Measurements from ENCODE around the gene SUPT6H.

The SUPT6H gene

GRCh38 chr17:28705728-28706334, 43.8 kb downstream of the SUPT6H start:
- no peaks in the 10 kb centered on the region for H3K27me3 ChIP-seq (ENCODE audit: insufficient read depth, low read length)
- H3K9ac ChIP-seq (ENCODE audit: low read length): no peak overlapping the region
- peaks cover 28% of the 10 kb centered on the region for H3K36me3 ChIP-seq (ENCODE audit: insufficient read depth, low read length)
- H3F3A ChIP-seq (ENCODE audit: insufficient read depth, low read length): no peaks in the 10 kb centered on the region
- H3K79me2 ChIP-seq (ENCODE audit: insufficient read depth, low read length): no peaks in the 10 kb centered on the region
- H2AFZ ChIP-seq (ENCODE audit: low read length): no peak overlapping the region
- H3K9me3 ChIP-seq (ENCODE audit: low read length): no peaks in the 10 kb centered on the region
- no peak overlapping the region for H3K4me3 ChIP-seq (ENCODE audit: low read depth, low read length, poor library complexity, severe bottlenecking)
- no peak for TF ChIP-seq EZH2 (IDR thresholded peaks at IDR 0.05; ENCODE audit: borderline replicate concordance, low read length)
- TF ChIP-seq CTCF (IDR thresholded peaks at IDR 0.05; ENCODE audit: low read length): no peak
- H3K4me2 ChIP-seq (ENCODE audit: low read length): no peak overlapping the region
- no peak overlapping the region for H3K27ac ChIP-seq (ENCODE audit: low read depth, low read length, poor library complexity, severe bottlenecking)
- H3K4me1 ChIP-seq (ENCODE audit: insufficient read depth, low read length, severe bottlenecking): peaks cover 15% of the 10 kb centered on the region
- no peaks in the 10 kb centered on the region for H4K20me1 ChIP-seq (ENCODE audit: insufficient read depth, low read length)
- no peaks in the 10 kb centered on the region for H3K9me2 ChIP-seq (ENCODE audit: low read depth, low read length)

DNA sequence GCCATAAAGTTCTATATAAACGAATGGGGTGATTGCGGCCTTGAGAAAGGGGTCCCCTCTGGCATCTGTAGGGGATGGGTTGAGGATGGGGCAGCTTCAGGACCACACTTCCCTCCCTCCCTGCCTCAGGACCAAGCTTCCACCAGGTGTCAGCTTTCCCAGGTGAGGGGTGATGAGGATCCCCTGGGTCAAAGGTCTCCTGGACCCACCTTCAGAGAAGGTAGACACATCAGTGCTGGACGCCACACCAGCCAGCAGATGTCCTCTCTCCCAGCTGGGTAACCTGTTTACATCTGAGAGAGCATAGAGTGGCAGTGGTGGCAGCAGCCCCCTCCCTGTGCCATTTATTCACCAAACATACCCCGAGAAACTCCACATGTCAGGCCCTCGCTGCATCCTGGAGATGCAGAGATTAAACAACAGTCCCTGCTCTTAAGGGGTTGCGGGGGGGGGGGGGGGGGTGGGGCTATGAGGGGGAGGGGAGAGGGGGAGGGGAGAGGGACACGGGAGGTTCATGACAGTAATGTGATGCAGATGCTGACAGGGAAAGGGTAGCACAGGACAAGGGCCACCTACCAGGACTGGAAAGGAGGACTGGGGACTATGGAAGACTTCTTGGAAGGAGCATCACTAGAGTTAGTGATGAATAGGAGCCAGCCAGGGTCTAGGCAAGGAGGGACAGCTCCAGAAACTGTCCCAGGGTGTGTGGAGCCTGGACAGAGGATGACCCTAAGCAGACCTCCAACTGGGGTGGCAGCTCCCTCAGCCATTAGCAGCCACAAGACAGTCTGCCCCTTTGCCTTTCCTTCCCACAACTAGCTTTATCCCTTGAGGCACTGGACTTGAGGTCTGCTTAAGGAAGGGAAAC, 44.7 kb downstream of the SUPT6H start:
- H3K9me2 ChIP-seq (ENCODE audit: low read depth, low read length): no peaks in the 10 kb centered on the region
- H4K20me1 ChIP-seq (ENCODE audit: insufficient read depth, low read length): no peaks in the 10 kb centered on the region
- H3K79me2 ChIP-seq (ENCODE audit: insufficient read depth, low read length): no peaks in the 10 kb centered on the region
- H3K27ac ChIP-seq (ENCODE audit: low read depth, low read length, poor library complexity, severe bottlenecking): no peak overlapping the region
- no peaks in the 10 kb centered on the region for H3F3A ChIP-seq (ENCODE audit: insufficient read depth, low read length)
- H3K9me3 ChIP-seq (ENCODE audit: low read length): no peaks in the 10 kb centered on the region
- TF ChIP-seq CTCF (IDR thresholded peaks at IDR 0.05; ENCODE audit: low read length) (no peak), EZH2 (IDR thresholded peaks at IDR 0.05; ENCODE audit: borderline replicate concordance, low read length) (no peak)
- no peak overlapping the region for H3K4me2 ChIP-seq (ENCODE audit: low read length)
- H3K4me3 ChIP-seq (ENCODE audit: low read depth, low read length, poor library complexity, severe bottlenecking): no peak overlapping the region
- H3K4me1 ChIP-seq (ENCODE audit: insufficient read depth, low read length, severe bottlenecking): peaks cover 19% of the 10 kb centered on the region
- peaks cover 19% of the 10 kb centered on the region for H3K36me3 ChIP-seq (ENCODE audit: insufficient read depth, low read length)
- no peak overlapping the region for H2AFZ ChIP-seq (ENCODE audit: low read length)
- H3K27me3 ChIP-seq (ENCODE audit: insufficient read depth, low read length): no peaks in the 10 kb centered on the region
- no peak overlapping the region for H3K9ac ChIP-seq (ENCODE audit: low read length)

DNA sequence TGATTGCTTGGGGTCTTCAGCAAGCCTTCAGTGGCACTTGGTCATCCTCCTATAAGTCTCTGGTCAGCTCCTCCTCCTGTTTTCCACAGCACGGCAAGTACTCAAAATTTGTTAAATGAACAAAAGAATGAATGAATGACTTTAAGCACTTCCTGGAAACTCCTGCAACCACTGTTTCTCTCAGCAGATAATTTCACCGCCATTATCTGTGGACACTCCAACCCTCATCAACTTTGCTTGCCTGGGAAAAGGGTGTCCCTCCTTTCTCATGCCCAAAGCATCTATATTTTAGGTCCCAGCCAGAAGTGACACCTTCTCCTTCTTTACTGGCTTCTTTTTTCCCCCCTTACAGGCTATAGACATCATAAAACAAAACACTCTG, 45.3 kb downstream of the SUPT6H start:
- no peaks in the 10 kb centered on the region for H3K9me2 ChIP-seq (ENCODE audit: low read depth, low read length)
- no peaks in the 10 kb centered on the region for H4K20me1 ChIP-seq (ENCODE audit: insufficient read depth, low read length)
- H3K4me1 ChIP-seq (ENCODE audit: insufficient read depth, low read length, severe bottlenecking): peaks cover 25% of the 10 kb centered on the region
- H3K27ac ChIP-seq (ENCODE audit: low read depth, low read length, poor library complexity, severe bottlenecking): no peak overlapping the region
- H3K27me3 ChIP-seq (ENCODE audit: insufficient read depth, low read length): no peaks in the 10 kb centered on the region
- H3K9ac ChIP-seq (ENCODE audit: low read length): no peak overlapping the region
- peaks cover 13% of the 10 kb centered on the region for H3K36me3 ChIP-seq (ENCODE audit: insufficient read depth, low read length)
- no peak overlapping the region for H3K4me3 ChIP-seq (ENCODE audit: low read depth, low read length, poor library complexity, severe bottlenecking)
- H3K9me3 ChIP-seq (ENCODE audit: low read length): no peaks in the 10 kb centered on the region
- no peak overlapping the region for H3K4me2 ChIP-seq (ENCODE audit: low read length)
- TF ChIP-seq EZH2 (IDR thresholded peaks at IDR 0.05; ENCODE audit: borderline replicate concordance, low read length): no peak
- TF ChIP-seq CTCF (IDR thresholded peaks at IDR 0.05; ENCODE audit: low read length): no peak
- H2AFZ ChIP-seq (ENCODE audit: low read length): no peak overlapping the region
- H3F3A ChIP-seq (ENCODE audit: insufficient read depth, low read length): no peaks in the 10 kb centered on the region
- no peaks in the 10 kb centered on the region for H3K79me2 ChIP-seq (ENCODE audit: insufficient read depth, low read length)

Measured in OCI-LY1 (cell line).